Activated effector memory CD4-positive, alpha-beta T cell treated with Interleukin-2 at 50 U/mL for 16 hours (primary cell): Measurements from ENCODE around the gene DAAM2.

Experiments
- DNase-seq: peaks from one replicate; pipeline ENCODE4 v3.0.0-alpha.2; 2020

Gene DAAM2

DNA sequence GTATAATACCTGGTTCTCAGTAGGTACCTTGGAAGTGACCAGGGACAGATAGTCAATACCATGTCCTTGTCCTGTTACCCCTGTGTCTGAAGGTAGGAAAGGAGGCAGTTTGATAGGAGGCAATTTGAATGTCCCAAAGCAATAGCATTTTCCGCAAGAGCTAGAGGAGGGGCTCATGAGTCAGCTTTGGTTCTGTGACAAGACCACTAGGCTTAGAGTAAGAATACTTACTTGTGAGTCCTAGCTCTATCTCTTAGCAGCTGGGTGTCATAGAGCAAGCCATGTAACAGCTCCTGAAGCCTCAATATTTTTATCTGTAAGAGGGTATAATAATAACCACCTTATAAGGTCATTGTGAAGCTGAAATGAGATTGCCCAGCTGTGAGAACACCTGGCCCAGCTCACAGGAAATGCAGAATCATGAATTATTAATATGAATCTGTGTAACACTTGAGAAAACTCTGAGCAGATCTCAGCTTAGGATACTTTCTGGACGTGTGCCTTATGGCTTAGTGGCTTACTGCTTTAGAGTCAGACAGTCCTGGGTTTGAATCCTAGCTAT, 58.6 kb downstream of the DAAM2 start:
- no peak for DNase-seq

DNA sequence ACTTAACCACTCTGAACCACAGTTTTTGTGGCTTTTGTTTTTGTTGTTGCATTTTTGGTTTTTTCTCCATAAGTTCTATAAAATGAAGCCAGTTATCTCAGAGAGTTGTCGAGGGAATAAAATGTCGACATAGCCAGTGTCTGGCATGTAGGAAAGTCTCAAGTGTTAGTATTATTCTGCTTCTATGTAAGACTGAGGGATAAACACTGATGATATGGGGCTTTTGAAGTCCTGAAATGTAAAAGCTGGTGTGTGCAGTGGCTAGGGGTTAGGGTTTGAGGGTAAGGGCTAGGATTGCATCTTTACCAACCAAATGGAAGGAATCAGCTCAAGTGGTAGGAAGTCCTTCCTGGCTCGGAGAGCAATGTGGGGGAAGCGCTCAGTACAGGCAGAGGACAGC, 59.2 kb downstream of the DAAM2 start:
- no peak for DNase-seq

DNA sequence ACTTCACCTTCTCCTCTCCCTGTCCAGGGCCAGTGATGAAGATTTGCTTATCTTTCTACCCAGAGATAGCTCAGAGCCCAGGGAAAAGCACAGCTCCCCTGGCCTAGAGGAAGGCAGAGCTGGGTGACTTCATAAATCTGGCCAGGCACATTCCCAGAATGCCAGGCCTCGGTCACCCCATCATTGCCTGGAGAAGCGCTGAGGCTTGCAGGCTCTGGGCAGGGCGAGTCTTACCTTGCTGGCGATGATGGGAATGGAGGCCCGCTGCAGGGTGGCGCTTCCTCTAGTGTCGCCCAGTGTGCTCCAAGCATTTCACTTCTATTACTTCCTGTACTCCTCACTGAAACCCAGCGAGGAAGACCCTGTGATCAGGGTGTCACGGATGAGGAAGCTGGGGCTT, 60.1 kb downstream of the DAAM2 start:
- DNase-seq: no peak

DNA sequence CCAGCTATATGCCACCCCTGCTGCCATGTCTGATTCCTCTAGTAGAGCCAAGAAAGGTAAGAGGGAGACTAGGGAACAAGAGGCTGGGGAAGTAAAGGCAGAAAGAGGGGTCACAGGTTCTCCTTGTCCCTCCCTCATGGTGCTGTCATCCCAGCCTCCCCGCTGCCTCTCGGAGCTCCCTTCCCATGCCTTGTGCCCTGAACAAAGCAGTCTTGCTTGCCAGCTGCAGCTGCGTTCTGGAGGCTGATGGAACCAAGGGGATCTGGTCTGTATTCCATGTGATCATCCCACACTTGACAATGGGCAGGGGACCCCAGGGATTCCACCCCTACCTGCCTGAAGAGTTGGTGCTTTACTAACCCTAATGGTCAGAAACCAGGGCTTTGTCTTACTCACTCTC, 61.4 kb downstream of the DAAM2 start:
- no peak for DNase-seq

DNA sequence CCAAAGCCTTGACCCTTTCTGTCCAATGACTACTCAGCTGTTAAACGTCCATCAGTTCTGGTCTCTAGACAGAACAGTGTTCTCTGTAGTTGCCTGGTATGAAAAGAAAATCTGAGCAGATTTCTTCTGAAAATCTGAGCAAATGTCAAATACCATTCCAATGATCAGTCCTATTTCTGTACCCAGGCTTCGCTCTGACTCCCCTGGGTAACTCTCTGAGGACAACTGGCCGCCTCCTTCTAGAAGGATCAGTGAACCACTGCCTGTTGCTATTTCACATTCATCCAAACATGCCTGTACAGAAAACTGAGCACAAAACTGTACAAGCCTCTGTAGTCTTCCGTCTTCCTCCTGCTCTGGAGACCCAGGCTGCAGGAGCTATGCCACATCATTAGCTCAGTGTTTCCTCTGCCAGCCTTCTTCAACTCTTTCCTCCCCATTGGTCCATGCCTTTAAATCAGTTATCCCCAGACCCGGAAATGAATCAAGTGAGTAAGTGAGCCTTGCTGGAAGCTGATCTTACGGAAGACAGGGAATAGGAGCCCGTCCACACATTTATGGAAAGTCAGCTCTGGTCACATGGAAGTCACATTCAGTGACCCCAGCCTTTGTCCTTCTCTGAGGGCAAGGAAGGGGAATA, 63.3 kb downstream of the DAAM2 start:
- DNase-seq: no peak

DNA sequence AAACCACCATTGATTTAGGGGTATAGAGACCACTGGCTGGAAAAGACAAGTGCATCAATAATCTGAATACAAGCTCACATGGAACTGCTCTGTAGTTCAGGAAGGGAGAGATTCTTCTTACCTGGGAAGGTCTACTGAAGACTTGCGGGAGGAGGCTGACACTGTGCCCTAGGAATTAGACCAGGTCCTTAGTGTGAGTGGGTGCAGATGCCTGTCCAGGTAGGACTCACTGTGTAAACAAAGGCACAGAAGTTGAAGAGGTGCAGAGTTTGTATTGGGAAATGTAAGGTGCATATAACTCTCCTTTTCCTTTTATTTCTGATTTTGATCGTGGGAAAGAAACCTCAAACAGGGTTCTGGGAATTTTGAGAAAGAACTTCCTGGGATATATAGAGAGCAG, 66.8 kb downstream of the DAAM2 start:
- no peak for DNase-seq

DNA sequence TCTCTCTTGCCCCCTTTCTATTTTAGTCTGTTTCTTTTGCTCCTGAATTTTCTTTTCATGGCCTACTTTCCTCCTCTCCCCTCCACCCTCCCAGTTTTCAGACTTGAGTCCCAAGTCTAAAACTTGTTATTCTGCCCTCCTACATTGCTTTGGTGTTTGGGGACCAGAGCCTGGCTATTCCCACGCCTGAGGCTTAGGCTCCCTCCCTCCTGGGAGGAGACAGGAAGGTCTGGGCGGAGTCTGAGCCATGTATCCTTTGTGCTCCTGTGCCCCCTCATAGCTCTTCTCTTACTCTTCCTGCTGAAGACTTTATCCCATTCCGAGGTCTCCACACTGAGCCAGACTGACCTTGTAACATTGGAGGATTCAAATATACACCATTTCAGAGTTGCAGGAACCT, 69.5 kb downstream of the DAAM2 start:
- no peak for DNase-seq

DNA sequence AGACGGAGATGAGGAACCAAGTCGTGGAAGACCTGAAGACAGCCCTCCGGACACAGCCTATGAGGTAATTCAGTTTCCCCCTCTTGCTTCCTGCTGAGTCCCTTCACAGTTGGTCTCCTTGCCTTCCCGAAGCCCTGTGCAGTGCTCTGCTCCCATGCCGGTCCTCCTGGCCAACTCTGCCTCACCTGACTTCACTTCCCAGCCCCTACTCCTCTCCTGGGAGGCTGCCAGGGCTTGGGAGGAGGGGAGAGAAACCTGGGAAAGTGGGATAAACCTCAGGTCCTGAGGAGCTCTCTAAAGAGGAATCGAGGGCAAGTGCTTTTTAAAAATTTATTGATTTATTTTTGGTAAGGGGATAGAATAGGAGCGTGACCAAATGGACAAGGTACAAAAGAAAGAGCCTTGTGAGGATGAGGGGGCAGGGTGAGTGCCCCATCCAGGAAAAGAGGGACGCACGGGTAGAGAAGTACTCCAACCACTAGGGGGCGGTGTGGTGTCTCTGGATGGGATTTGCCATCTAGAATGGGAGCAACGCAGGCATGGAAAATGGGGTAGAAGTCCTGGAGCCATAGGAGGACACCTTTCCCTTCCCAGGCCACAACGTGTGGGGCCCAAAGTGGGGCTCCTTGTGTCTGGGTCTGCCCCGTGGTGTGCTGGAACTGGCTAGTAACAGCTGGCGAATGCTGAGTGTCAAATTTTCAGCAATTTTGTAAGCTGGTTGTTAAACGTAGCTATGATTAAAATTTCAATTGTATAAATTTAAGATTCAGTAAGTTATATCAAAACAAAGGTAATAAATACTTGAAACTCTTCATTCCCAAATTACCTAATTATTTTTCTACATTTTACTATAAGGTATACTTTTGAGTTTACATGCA, 73.1 kb downstream of the DAAM2 start:
- no peak for DNase-seq

DNA sequence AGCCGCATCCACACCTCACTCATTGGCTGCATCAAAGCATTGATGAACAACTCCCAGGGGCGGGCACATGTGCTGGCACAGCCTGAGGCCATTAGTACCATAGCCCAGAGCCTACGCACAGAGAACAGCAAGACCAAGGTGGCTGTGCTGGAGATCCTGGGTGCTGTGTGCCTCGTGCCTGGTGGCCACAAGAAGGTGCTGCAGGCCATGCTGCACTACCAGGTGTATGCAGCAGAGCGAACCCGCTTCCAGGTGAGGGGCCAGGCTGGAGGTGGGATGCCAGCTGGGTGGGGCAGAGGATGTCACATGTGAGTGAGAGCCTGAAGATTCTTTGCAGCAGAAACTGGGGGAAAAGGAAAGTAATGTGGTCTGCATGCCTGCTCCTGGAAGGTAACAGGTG, 75.4 kb downstream of the DAAM2 start:
- no peak for DNase-seq

DNA sequence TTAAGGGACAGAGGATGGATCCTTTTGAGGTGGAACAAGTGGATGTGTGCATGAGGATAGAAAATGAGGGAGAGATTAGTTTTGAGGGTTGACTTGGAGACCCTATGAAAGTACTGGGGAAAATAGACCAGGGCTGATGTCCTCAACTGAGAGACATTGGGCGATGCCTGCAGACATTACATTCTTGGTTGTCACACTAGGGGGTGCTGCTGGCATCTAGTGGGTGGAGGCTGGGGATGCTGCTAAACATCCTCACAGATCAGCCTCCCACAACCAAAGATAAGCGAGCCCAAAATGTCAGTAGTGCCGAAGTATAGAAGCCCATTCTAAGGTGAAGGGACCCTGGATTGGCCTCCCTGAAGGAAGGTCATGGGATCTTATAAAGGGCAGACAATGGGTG, 78.8 kb downstream of the DAAM2 start:
- DNase-seq: no peak

DNA sequence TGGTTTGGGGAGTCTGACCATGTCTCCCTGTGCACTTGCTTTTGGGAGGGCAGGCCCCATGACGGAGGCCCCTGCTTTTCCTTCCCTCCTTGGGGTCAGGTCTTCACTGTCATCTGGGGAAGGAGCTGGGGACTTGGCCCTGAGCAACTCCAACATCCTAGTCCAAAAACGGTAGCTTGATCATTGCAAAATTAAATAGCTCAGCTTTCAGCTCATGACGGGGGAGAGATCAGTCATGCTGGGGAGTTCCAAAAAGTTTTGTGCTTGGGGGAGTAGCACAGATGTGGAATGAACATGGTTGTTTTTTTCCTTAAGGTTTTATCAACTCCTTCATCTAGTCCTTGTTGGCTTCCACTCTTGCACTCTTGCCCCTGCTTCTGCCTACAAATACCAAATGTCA, 81.3 kb downstream of the DAAM2 start:
- DNase-seq: no peak

DNA sequence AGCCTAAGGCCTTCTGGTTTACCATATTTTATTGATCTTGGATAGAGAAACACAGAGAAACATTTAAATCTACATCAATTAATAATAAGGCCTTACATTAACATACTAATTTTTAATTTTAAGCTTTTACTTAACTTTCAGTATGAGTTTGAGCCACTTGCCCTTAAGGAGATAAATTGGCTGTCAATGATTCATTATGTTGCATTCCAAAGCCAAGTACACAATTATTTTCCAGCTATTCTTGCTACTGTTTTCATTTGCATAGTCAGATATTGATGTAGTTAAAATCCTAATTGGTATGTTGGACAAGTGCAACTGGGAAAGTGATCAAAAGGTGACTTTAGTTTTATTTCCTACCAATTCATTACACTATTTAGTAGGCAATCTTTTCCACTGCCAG, 83.9 kb downstream of the DAAM2 start:
- no peak for DNase-seq

DNA sequence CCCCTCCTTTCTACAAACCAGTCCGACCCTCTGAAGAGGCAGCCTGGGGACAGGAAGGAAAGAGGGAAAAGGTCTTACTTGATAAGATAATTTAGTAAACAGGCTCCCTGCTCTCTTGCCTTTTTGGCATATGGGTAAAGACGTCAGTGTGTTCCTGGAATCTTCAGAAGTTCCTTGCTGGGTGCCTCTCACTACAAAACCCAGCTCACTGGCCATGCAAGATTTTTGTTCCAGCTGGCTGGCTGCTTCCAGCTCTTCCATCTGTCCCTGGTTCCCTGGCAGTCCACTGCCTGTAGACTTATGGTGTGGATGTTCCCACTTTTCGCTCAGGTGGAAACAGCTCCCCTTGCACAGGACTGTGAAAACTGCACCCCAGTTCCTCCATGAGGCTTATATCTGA, 84.7 kb downstream of the DAAM2 start:
- DNase-seq: no peak

DNA sequence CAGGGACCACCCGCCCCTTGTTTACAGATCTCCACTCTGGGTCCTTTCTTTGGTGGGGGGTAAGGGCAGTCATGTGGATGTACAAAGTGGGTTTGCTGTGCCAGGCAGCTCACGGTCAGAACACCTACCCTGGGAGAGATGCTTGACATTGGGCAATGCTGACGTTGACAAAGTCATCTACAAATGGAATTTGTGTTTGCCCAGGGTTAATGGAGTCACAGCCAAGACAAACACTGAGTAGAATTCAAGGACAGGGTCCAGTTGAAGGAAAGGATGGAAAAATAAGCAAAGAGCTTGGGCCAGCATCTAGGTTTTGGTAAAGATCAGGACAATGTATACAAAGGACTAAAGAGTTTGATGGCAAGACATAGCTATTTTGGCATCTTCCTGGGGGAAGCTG, 87.4 kb downstream of the DAAM2 start:
- DNase-seq: no peak

DNA sequence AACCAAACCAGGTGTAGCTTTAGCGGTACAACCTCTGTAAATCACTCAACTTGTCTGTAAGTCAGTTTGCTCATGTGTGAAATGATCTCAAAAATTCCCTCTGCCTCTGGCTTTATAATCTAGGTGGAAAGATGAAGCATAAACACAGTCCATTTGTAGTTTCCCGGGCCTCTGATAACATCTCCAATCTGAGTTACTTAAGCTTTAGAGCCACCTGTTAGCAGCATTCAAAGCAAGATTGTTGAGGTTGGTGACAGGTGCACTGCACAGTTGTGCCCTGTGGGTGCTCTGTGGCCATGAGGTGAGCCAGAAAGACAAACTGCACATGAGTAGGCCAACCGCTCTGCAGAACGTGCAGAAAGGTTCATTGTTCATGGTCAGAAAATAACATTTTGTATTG, 88.4 kb downstream of the DAAM2 start:
- DNase-seq: no peak

DNA sequence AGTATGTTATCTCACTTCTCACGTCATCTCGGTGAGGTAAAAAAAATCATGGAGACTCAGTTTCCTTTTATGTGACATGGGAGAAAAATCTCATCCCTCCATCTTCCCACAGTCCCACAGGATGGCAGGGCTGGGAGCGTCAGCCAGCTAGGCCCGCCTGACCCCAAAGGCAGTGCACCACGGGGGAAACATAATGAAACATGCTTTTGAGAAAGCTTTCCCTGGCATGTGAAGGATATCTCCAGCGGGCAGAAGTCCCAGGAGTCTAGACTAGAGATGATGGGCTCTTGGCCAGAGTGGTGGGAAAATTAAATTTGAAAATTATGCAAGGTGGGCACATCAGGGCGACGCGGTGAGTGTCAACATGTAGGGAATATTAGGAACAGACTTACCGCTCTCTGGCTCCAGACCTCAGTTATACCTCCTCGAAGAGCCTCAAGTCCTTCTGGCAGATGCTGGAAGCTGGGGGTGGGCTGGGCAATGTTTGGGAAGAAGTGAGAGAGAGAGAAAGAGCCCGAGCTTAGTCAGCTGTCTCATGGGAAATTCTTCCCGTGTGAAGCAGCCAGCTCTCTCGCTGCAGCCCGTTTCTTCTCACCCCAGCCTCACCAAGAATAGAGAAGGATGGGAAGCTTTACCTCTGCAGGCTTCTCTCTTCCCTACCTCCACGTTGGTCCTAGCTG, 89.8 kb downstream of the DAAM2 start:
- DNase-seq: no peak

DNA sequence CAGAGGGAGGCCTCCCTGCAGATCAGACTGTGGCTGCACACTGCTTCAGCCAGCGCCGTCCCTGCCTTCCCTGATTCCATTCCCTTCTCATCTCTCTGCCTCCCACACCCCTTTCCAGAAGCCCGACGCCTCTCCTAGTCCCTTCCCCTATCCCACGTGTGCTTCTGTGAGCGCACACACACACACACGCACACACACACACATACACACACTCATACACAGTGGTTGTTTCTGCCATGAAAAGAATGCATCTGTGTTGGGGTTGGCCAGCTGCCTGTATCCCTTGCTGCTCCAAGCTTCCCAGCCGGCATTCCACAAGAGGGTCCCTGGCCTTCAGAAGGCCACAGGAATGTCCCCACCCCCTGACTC, 90.3 kb downstream of the DAAM2 start:
- DNase-seq: no peak

DNA sequence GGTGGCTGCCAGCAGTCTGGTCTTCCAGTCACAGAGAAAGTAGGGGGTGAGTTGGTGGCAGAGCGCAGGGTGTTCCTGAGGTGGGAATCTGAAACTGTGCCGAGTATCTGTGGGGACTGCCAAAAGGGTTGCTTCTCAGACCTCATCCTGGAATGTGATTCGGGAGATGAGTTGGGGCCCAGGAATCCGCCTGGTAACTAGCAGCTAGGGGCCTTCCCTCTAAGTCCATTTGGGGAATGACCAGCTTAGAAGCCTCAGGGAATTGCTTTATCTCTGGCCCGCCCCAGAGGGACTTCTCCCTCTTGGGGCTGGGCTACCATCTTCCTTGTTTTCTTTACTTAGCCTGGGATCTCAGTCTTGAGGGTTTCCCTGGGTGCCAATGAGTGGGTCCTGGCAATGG, 92.5 kb downstream of the DAAM2 start:
- DNase-seq: no peak

DNA sequence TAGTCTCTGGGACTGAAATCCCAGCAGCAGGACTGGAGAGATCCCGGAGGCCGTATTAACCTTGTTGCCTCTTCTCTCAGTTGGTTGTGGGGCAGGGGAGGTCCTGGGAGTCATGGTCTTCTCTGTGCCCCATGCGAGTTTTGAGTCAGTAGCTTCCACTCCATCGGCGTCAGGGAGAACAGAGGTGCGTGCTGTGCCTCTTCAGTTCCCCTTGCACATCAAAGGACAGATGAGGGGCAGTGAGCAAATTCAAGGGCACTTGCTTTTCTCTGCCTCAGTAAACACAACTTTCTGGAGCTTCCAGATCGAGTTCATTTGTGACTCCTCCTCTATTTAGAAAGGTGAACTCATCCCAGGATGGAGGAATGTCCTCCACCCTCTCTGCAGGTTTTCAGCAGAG, 93.5 kb downstream of the DAAM2 start:
- no peak for DNase-seq

DNA sequence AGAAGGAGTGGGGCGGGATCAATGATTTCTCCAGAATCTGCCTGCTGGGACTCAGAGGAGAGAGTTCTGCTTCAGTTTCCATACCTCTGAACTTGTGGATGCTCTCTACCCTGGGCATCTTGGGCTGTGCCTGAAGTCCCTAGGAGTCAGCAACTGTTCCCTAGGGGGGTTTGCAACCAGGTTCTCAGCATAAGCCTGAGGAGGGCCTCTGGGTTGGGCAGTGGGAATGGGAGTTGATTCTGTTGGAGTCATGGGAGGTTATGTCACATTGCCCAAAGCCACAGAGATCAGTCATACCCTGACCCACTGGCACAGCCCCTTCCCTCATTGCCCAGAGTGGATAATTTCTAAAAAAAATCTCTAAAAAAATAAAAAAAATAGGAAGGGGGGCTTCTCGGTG, 94.7 kb downstream of the DAAM2 start:
- no peak for DNase-seq

DNA sequence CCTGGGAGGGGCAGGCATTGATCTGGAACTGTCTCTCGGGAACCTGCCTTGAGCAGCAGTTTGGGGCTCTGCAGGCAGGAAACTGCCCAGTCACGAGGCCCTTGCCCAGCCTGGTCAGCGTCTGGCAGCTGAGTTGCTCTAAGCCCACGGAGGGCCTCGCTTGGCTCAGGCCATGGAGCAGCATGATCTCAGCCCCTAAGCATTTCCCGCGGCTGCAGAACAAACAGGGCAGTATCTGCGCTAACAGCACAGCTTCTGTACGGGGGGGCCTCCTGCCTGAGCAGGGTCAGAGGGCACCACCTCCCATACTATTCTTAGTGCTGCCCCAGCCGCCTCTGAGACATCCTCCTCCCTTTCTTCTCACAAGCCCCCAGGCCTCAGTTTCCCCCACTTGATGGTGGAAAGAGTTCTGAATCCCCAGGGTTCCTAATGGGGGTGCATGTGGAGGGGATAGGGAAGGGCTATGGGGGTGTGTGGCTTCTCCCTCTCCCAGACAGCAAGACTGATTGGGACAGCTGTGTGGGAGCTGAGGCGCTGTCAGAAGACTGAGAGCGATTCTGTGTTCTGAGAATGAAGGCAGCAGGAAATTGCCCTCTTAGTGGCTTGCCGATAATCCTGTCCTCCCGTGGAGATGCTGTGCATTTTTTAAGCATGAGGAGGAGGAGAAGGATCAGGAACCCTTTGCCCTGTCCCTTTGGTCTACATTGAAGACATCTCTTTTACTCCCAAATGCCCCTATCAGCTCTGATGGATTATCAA, 95.7 kb downstream of the DAAM2 start:
- DNase-seq: no peak

DNA sequence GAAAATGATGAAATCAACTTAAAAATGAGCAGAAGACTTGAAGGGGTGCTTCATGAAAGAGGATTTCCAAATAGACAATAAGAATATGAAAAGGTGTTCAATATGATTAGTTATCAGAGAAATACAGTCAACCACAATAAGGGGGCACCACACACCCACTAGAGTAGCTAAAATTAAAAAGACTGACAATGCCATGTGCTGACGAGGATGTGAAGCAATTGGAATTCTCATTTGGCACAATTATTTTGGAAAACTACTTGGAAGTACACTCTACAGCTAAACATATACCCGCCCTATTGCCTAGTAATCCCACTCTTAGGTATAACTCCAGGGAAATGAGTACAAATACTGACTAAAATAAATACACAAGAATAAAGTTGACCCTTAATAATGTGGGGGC, 97.1 kb downstream of the DAAM2 start:
- DNase-seq: no peak

DNA sequence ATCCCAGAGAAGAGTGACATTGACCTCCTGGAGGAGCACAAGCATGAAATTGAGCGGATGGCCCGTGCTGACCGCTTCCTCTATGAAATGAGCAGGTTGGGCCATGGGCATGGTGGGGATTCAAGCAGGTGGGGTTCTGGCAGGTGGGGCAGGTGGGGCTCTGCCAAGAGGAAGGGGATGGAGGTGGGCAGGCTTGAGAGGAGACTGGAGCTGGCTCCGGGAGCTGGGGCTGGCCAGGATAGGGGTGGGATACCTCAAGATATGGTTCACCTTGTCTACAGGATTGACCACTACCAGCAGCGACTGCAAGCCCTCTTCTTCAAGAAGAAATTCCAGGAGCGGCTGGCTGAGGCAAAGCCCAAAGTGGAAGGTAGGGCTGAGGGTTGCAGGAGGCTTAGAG, 99.2 kb downstream of the DAAM2 start:
- DNase-seq: no peak
